Measurements from ENCODE around the gene LCNL1. TPM values are rescaled to one million over a fixed set of nuclear protein-coding genes. Genes with fewer than 3 reads are reported as not detected.

LCNL1 gene
- polyA plus RNA-seq, 1 donor (not counting 4 experiments of a cell fraction or from before 2014, with no cell fraction given): not detected

- no peak for DNase-seq (ENCODE audit: low read depth, low spot score)
- no peak overlapping the region for H3K27ac ChIP-seq (ENCODE audit: control insufficient read depth, insufficient read depth, low read length)
- H2AFZ ChIP-seq (ENCODE audit: control insufficient read depth, low read length): no peak overlapping the region
- H3K4me2 ChIP-seq (ENCODE audit: control insufficient read depth, extremely low read depth, insufficient read depth, low read depth, low read length): no peak overlapping the region
- FAIRE-seq: no peak
- no peak overlapping the region for H3K9ac ChIP-seq (ENCODE audit: control insufficient read depth, extremely low read depth, insufficient read depth, low read length)
- H3K9me3 ChIP-seq (ENCODE audit: control insufficient read depth, low read depth, low read length): no peaks in the 10 kb centered on the region
- H3K27me3 ChIP-seq (ENCODE audit: control insufficient read depth, extremely low read depth, insufficient read depth, low read length): no peaks in the 10 kb centered on the region
- H3K4me1 ChIP-seq (ENCODE audit: control insufficient read depth, extremely low read depth, insufficient read depth, low read length): no peaks in the 10 kb centered on the region
- dilution Hi-C loops (cut with MboI; ENCODE audit: extremely low pct_ligation_motif_present, low sequenced_read_pairs): no loop called here
- no peak for TF ChIP-seq EZH2 (IDR thresholded peaks at IDR 0.05; ENCODE audit: low read length)
- no peak for TF ChIP-seq CTCF (optimal IDR thresholded peaks at IDR 0.05 in 1 of 3, IDR thresholded peaks at IDR 0.05 in 1 of 3, conservative IDR thresholded peaks at IDR 0.05 in 1 of 3; ENCODE audit: extremely low read depth in 1 of 3, insufficient read depth in 2 of 3, low read length in 3 of 3)
- H4K20me1 ChIP-seq (ENCODE audit: control insufficient read depth, extremely low read depth, insufficient read depth, low read length): no peaks in the 10 kb centered on the region
- H3K4me3 ChIP-seq (ENCODE audit: control insufficient read depth in 2 of 3, extremely low read depth in 1 of 3, insufficient read depth in 2 of 3, low read depth in 1 of 3, low read length in 3 of 3): no peak overlapping the region
- H3K9me1 ChIP-seq (ENCODE audit: control insufficient read depth, extremely low read depth, insufficient read depth, low read length): no peaks in the 10 kb centered on the region
- no peaks in the 10 kb centered on the region for H3K79me2 ChIP-seq (ENCODE audit: control insufficient read depth, insufficient read depth, low read length)
- no peaks in the 10 kb centered on the region for H3K36me3 ChIP-seq (ENCODE audit: control insufficient read depth in 2 of 2, extremely low read depth in 1 of 2, insufficient read depth in 2 of 2, low read length in 2 of 2)
Observed at GRCh38 chr9:137019891-137020683, 37.3 kb downstream of the LCNL1 start.

GRCh38 chr9:137020771-137021567 is 38.2 kb downstream of the LCNL1 start:
- Histone ChIP-seq H3K4me2 (ENCODE audit: control insufficient read depth, extremely low read depth, insufficient read depth, low read depth, low read length) (no peak overlapping the region), H3K4me1 (ENCODE audit: control insufficient read depth, extremely low read depth, insufficient read depth, low read length) (no peaks in the 10 kb centered on the region), H3K79me2 (ENCODE audit: control insufficient read depth, insufficient read depth, low read length) (no peaks in the 10 kb centered on the region), H3K9ac (ENCODE audit: control insufficient read depth, extremely low read depth, insufficient read depth, low read length) (no peak overlapping the region), H3K36me3 (ENCODE audit: control insufficient read depth in 2 of 2, extremely low read depth in 1 of 2, insufficient read depth in 2 of 2, low read length in 2 of 2) (no peaks in the 10 kb centered on the region), H3K27me3 (ENCODE audit: control insufficient read depth, extremely low read depth, insufficient read depth, low read length) (no peaks in the 10 kb centered on the region), H3K27ac (ENCODE audit: control insufficient read depth, insufficient read depth, low read length) (no peak overlapping the region), H2AFZ (ENCODE audit: control insufficient read depth, low read length) (no peak overlapping the region), H3K9me3 (ENCODE audit: control insufficient read depth, low read depth, low read length) (no peaks in the 10 kb centered on the region), H4K20me1 (ENCODE audit: control insufficient read depth, extremely low read depth, insufficient read depth, low read length) (no peaks in the 10 kb centered on the region), H3K9me1 (ENCODE audit: control insufficient read depth, extremely low read depth, insufficient read depth, low read length) (no peaks in the 10 kb centered on the region), H3K4me3 (ENCODE audit: control insufficient read depth in 2 of 3, extremely low read depth in 1 of 3, insufficient read depth in 2 of 3, low read depth in 1 of 3, low read length in 3 of 3) (no peak overlapping the region)
- DNase-seq (ENCODE audit: low read depth, low spot score) (no peak), FAIRE-seq (no peak)
- TF ChIP-seq EZH2 (IDR thresholded peaks at IDR 0.05; ENCODE audit: low read length) (no peak), CTCF (optimal IDR thresholded peaks at IDR 0.05 in 1 of 3, IDR thresholded peaks at IDR 0.05 in 1 of 3, conservative IDR thresholded peaks at IDR 0.05 in 1 of 3; ENCODE audit: extremely low read depth in 1 of 3, insufficient read depth in 2 of 3, low read length in 3 of 3) (no peak)
- dilution Hi-C loops (cut with MboI; ENCODE audit: extremely low pct_ligation_motif_present, low sequenced_read_pairs): no loop called here
